Measurements from ENCODE around the gene AVEN. TPM values are rescaled to one million over a fixed set of nuclear protein-coding genes. Genes with fewer than 3 reads are reported as not detected.
A peak's percentile ranks its signal among the peaks of the same experiment; 100 is the strongest.

The AVEN gene
- total and polyA plus RNA-seq, 2 experiments from 2014 or later, result 7.7 to 10.3 TPM

- TF ChIP-seq, protein P1, sequence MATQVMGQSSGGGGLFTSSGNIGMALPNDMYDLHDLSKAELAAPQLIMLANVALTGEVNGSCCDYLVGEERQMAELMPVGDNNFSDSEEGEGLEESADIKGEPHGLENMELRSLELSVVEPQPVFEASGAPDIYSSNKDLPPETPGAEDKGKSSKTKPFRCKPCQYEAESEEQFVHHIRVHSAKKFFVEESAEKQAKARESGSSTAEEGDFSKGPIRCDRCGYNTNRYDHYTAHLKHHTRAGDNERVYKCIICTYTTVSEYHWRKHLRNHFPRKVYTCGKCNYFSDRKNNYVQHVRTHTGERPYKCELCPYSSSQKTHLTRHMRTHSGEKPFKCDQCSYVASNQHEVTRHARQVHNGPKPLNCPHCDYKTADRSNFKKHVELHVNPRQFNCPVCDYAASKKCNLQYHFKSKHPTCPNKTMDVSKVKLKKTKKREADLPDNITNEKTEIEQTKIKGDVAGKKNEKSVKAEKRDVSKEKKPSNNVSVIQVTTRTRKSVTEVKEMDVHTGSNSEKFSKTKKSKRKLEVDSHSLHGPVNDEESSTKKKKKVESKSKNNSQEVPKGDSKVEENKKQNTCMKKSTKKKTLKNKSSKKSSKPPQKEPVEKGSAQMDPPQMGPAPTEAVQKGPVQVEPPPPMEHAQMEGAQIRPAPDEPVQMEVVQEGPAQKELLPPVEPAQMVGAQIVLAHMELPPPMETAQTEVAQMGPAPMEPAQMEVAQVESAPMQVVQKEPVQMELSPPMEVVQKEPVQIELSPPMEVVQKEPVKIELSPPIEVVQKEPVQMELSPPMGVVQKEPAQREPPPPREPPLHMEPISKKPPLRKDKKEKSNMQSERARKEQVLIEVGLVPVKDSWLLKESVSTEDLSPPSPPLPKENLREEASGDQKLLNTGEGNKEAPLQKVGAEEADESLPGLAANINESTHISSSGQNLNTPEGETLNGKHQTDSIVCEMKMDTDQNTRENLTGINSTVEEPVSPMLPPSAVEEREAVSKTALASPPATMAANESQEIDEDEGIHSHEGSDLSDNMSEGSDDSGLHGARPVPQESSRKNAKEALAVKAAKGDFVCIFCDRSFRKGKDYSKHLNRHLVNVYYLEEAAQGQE (IDR thresholded peaks at IDR 0.05; ENCODE audit: unreplicated experiment), result no peak
Measured at GRCh38 chr15:34047893-34048775, 9.1 kb upstream of the AVEN start (continued).

DNA sequence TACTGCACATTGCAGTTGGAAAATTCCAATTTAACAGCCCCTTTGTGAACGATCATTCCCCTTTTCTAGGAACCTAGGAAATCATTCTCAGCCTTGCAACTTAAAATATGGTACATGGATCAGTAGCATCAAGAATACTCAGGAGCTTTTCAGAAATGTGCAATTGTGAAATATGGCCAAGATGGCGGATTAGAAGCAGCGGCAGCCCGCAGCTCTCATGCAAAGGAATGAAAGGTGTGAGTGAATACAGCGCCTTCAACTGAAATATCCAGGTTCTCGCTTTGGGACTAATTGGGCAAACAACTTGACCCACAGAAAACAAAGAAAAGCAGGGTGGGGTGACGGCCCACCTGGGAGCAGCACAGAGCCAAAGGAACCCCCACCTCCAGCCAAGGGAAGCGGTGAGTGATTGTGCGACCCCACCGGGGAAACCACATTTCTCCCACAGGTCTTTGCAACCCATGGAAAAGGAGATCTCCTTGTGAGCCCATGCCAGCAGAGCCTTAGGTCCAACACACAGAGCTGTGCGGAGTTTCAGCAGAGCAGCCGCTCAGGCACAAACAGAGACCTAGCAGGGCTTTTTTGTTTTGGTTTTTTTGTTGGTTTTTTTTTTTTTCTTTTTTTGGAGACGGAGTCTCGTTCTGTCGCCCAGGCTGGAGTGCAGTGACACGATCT lies 7.6 kb upstream of the AVEN start:
- H3K36me3 Mint-ChIP-seq (ENCODE audit: low read depth), result peaks cover 6% of the 10 kb centered on the region; the same call in 2 of the 3 replicates
- H3K27ac Mint-ChIP-seq, result no peak overlapping the region
- ATAC-seq (no peak), DNase-seq (ENCODE audit: low spot score) (no peak)
- Histone ChIP-seq H4K20me1 (replicated peaks; ENCODE audit: insufficient read depth) (no peaks in the 10 kb centered on the region), H3K4me2 (no peak overlapping the region), H3K27ac (ENCODE audit: low read depth) (no peak overlapping the region), H3K27me3 (ENCODE audit: insufficient read depth) (peaks cover 10% of the 10 kb centered on the region), H3K4me3 (no peak overlapping the region), H3K79me2 (replicated peaks; ENCODE audit: insufficient read depth) (no peaks in the 10 kb centered on the region), H3F3A (replicated peaks; ENCODE audit: low read depth) (no peaks in the 10 kb centered on the region), H2AFZ (peak overlapping the region; percentile 95), H3K4me1 (ENCODE audit: insufficient read depth) (no peaks in the 10 kb centered on the region), H3K9me2 (ENCODE audit: insufficient read depth) (no peaks in the 10 kb centered on the region), H3K36me3 (ENCODE audit: insufficient read depth) (no peaks in the 10 kb centered on the region)
- H3K9me3 Mint-ChIP-seq, result peaks cover 26% of the 10 kb centered on the region
- no peaks in the 10 kb centered on the region for H3K4me1 Mint-ChIP-seq
- no peak overlapping the region for H3K4me3 Mint-ChIP-seq
- peaks cover 6% of the 10 kb centered on the region for H3K27me3 Mint-ChIP-seq (ENCODE audit: insufficient read depth, low read depth, poor library complexity)
- no peak for TF ChIP-seq ZNF331 (CRISPR knock-in tag; IDR thresholded peaks at IDR 0.05; ENCODE audit: low read depth)
- TF ChIP-seq EZH2 (IDR thresholded peaks at IDR 0.05; ENCODE audit: low read depth, unreplicated experiment), result no peak
- TF ChIP-seq, protein P1 (IDR thresholded peaks at IDR 0.05; ENCODE audit: unreplicated experiment), result no peak
- no peak for TF ChIP-seq ETS1 (IDR thresholded peaks at IDR 0.05)
- no peak for TF ChIP-seq CREB1 (CRISPR knock-in tag; IDR thresholded peaks at IDR 0.05; ENCODE audit: low read depth)
- TF ChIP-seq ZNF114 (CRISPR knock-in tag; IDR thresholded peaks at IDR 0.05), result no peak
- no peak for TF ChIP-seq JUNB (IDR thresholded peaks at IDR 0.05; ENCODE audit: unreplicated experiment)
- no peak for TF ChIP-seq STAT1 (IDR thresholded peaks at IDR 0.05; ENCODE audit: unreplicated experiment)
- no peak for TF ChIP-seq EZH2phosphoT487 (IDR thresholded peaks at IDR 0.05; ENCODE audit: unreplicated experiment)
- no peak for TF ChIP-seq POLR2AphosphoS5 (IDR thresholded peaks at IDR 0.05; ENCODE audit: low read depth)
- TF ChIP-seq NANOG (IDR thresholded peaks at IDR 0.05; ENCODE audit: borderline replicate concordance), result no peak
- no peak for TF ChIP-seq CTCF (conservative IDR thresholded peaks at IDR 0.05; ENCODE audit: low read depth in 2 of 2)

Data from GM23338 (cell line).